ENCODE results near the gene CYP27C1.

The CYP27C1 gene

GRCh38 chr2:127146071-127146725 is 73.9 kb downstream of the CYP27C1 start:
- DNase-seq = no peak

GRCh38 chr2:127145280-127145895 is 74.7 kb downstream of the CYP27C1 start:
- no peak for DNase-seq

- DNase-seq = no peak
These were observed 76.0 kb downstream of the CYP27C1 start for GRCh38 chr2:127143841-127144782.

- DNase-seq = no peak
These were observed 77.2 kb downstream of the CYP27C1 start for GRCh38 chr2:127142663-127143630.

GRCh38 chr2:127140538-127140937 is 79.6 kb downstream of the CYP27C1 start:
- no peak for DNase-seq

- DNase-seq = no peak
These were observed 80.3 kb downstream of the CYP27C1 start for GRCh38 chr2:127139766-127140165.

GRCh38 chr2:127138281-127138680 is 81.8 kb downstream of the CYP27C1 start:
- no peak for DNase-seq

GRCh38 chr2:127137741-127138140 is 82.4 kb downstream of the CYP27C1 start:
- DNase-seq = no peak

- DNase-seq = no peak
These were observed 82.9 kb downstream of the CYP27C1 start for GRCh38 chr2:127137225-127137624.

GRCh38 chr2:127134833-127135830 is 85.0 kb downstream of the CYP27C1 start:
- no peak for DNase-seq

- DNase-seq = no peak
These were observed 85.9 kb downstream of the CYP27C1 start for GRCh38 chr2:127134235-127134634.
